ACC112 (cell line): ENCODE results near the gene MPP3.
A peak's percentile ranks its signal among the peaks of the same experiment; 100 is the strongest.
"Not testable (repeated sequence)": the region's sequence is repeated elsewhere in the genome, so short reads cannot be mapped to it uniquely, and the experiment has no call there.

Source experiments
- H2AFZ ChIP-seq: fragments of 200-600 bp; sonication (generic); one replicate; pipeline ENCODE4 v1.6.0; 2017; ENCODE audit warnings: antibody characterized with exemption, low read length; ENCODE audit not compliant: unreplicated experiment
- H3K27ac ChIP-seq: fragments of 200-600 bp; sonication (generic); 2 replicates; pipeline ENCODE4 v1.5.1; 2014; ENCODE audit warnings: low read depth, mild to moderate bottlenecking, antibody characterized with exemption, low read length, moderate library complexity
- H3K27me3 ChIP-seq: fragments of 200-600 bp; sonication (generic); 2 replicates; pipeline ENCODE4 v1.6.1; 2014; ENCODE audit warnings: mild to moderate bottlenecking, antibody characterized with exemption, low read length, moderate library complexity, mixed read lengths; ENCODE audit not compliant: insufficient read depth
- H3K36me3 ChIP-seq: fragments of 200-600 bp; sonication (generic); 2 replicates; pipeline ENCODE4 v1.6.1; 2016; ENCODE audit warnings: mild to moderate bottlenecking, antibody characterized with exemption, low read length, moderate library complexity, mixed read lengths; ENCODE audit not compliant: insufficient read depth
- H3K4me1 ChIP-seq: fragments of 200-600 bp; sonication (generic); one replicate; pipeline ENCODE4 v1.6.1; 2016; ENCODE audit warnings: low read length, mixed read lengths; ENCODE audit not compliant: insufficient read depth, unreplicated experiment, control insufficient read depth
- H3K4me3 ChIP-seq: fragments of 200-600 bp; sonication (generic); 2 replicates; pipeline ENCODE4 v1.5.1; 2014; ENCODE audit warnings: mild to moderate bottlenecking, low read depth, low read length
- H3K79me2 ChIP-seq: fragments of 200-600 bp; sonication (generic); one replicate; pipeline ENCODE4 v1.6.0; 2016; ENCODE audit warnings: low read length; ENCODE audit not compliant: control insufficient read depth, unreplicated experiment, insufficient read depth

The MPP3 gene

DNA sequence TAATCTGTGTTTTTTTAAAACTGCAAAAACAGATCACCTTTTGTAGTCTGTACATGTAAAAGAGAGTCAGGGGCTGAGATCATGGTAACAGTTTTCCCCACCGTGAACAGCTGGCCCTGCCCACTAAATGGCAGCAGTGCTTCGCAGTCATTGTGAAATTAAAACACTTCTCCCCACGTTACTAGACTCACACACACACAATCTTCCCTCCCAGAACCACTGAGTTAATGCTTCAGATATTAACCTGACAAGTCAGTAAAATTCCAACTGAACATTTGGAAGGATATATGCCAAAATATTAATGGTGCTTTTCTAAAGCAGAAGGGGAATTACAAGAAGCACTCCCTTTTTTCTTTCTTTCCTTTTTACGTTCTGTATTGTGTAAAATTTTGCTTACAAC, 12.8 kb upstream of the MPP3 start:
- Histone ChIP-seq H3K36me3 (no peaks in the 10 kb centered on the region), H3K4me3 (no peak overlapping the region), H3K27ac (no peak overlapping the region), H3K27me3 (no peaks in the 10 kb centered on the region), H3K4me1 (peaks cover 8% of the 10 kb centered on the region), H3K79me2 (no peaks in the 10 kb centered on the region), H2AFZ (peak overlapping the region; percentile 64)

DNA sequence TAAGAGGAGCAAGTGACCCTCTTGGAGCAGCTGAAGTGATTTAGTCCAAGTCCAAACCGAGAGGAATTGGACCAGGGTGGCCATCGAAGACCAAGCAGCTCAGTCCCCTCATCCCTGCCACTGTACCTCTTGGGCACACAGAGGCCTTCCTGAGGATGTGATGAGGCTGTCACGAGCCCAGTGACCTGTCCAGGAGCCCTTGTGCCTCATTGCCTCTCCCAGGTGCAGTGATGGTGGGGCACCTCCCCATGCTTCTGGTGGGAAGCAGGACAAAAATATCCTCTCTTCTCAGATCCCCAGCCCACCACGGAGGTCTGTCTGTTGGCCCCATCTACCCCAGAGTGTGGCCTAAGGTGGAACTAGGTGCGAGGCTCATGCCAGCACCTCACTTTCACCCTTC, 11.3 kb upstream of the MPP3 start:
- Histone ChIP-seq H3K4me1 (peaks cover 8% of the 10 kb centered on the region), H3K27ac (no peak overlapping the region), H3K36me3 (no peaks in the 10 kb centered on the region), H2AFZ (no peak overlapping the region), H3K79me2 (no peaks in the 10 kb centered on the region), H3K4me3 (no peak overlapping the region), H3K27me3 (no peaks in the 10 kb centered on the region)

DNA sequence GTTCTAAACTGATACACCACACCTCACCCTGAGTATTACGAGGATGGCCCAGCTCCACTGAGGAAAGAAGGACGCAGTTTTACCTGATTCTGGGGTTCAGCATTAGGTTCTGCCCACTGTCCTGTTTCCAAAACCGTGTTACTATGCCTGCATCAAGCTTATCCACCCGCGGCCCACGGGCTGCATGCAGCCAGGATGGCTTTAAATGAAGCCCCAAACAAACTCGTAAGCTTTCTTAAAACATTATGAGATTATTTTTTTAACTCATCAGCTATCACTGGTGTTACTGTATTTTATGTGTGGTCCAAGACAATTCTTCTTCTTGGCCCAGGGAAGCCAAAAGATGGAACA, 10.0 kb upstream of the MPP3 start:
- H3K27ac ChIP-seq = no peak overlapping the region
- H3K79me2 ChIP-seq = no peaks in the 10 kb centered on the region
- H3K4me3 ChIP-seq = no peak overlapping the region
- H2AFZ ChIP-seq = no peak overlapping the region
- no peaks in the 10 kb centered on the region for H3K27me3 ChIP-seq
- peaks cover 8% of the 10 kb centered on the region for H3K4me1 ChIP-seq
- H3K36me3 ChIP-seq = no peaks in the 10 kb centered on the region

DNA sequence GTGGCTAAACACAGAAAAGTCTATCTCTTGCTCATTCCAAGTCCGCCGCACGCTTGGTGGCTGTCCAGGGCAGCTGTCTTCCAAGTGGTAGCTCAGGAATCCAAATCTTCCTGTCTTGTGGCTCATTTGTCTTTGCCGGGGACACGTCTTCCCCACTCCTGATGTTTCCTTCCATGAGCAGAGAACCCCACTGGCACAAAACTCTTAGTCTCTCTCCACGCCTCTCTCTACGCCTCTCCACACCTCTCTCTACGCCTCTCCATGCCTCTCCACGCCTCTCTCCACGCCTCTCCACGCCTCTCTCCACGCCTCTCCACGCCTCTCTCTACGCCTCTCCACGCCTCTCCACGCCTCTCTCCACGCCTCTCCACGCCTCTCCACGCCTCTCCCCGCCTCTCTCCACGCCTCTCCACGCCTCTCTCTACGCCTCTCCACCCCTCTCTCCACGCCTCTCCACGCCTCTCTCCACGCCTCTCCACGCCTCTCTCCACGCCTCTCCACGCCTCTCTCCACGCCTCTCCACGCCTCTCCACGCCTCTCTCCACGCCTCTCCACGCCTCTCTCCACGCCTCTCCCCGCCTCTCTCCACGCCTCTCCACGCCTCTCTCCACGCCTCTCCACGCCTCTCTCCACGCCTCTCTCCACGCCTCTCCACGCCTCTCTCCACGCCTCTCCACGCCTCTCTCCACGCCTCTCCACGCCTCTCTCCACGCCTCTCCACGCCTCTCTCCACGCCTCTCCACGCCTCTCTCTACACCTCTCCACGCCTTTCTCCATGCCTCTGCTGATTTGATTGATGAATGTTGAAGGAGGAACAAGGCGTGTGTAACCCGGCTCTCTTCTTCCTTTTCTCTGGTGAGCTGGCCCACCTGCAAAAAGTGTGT, 9.4 kb upstream of the MPP3 start:
- not testable (repeated sequence) for H3K27ac ChIP-seq, H3K27me3 ChIP-seq, H3K79me2 ChIP-seq, H2AFZ ChIP-seq, H3K4me1 ChIP-seq, H3K36me3 ChIP-seq, H3K4me3 ChIP-seq

DNA sequence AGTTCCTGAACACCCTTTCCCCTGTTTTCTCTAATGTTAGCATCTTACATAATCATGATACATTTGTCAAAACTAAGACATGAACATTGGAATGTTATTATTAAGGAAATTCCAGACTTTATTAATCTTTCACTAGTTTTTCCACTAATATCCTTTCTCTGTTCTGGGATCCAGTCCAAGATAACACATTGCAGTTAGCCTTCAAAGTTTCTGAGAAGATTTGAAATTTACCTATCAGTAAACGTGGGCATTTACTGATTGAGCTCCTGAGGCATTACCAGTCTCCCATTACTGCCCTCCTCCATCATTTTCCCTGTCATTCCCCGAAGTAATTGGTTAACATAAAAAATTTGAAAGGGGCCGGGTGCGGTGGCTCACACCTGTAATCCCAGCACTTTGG, 8.3 kb upstream of the MPP3 start:
- H3K4me3 ChIP-seq = no peak overlapping the region

DNA sequence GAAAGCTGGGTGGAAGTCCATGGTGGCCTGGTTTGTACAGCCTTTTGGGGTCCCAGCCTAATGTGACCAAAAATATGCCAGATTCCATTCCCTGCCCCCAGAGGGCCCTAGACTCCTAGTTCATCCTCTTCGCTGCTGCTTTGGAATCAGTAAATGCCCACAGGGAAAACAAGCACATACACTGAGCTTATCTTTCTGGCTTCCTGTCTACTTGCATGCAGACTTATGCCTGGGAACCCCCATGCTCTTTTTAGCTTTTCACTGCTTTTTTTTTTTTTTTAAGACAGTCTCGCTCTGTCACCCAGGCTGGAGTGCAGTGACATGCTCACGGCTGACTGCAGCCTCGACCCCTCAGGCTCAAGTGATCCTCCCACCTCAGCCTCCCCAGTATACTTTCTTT, 7.9 kb upstream of the MPP3 start:
- no peaks in the 10 kb centered on the region for H3K27me3 ChIP-seq
- H2AFZ ChIP-seq = no peak overlapping the region
- H3K27ac ChIP-seq = no peak overlapping the region
- H3K36me3 ChIP-seq = no peaks in the 10 kb centered on the region
- H3K4me3 ChIP-seq = no peak overlapping the region
- peaks cover 3% of the 10 kb centered on the region for H3K4me1 ChIP-seq
- H3K79me2 ChIP-seq = no peaks in the 10 kb centered on the region

More for the DNA sequence above, 8.3 kb upstream of the MPP3 start:
- H2AFZ ChIP-seq = no peak overlapping the region
- H3K27ac ChIP-seq = no peak overlapping the region
- H3K36me3 ChIP-seq = no peaks in the 10 kb centered on the region
- H3K4me1 ChIP-seq = peaks cover 3% of the 10 kb centered on the region
- no peaks in the 10 kb centered on the region for H3K79me2 ChIP-seq
- no peaks in the 10 kb centered on the region for H3K27me3 ChIP-seq

DNA sequence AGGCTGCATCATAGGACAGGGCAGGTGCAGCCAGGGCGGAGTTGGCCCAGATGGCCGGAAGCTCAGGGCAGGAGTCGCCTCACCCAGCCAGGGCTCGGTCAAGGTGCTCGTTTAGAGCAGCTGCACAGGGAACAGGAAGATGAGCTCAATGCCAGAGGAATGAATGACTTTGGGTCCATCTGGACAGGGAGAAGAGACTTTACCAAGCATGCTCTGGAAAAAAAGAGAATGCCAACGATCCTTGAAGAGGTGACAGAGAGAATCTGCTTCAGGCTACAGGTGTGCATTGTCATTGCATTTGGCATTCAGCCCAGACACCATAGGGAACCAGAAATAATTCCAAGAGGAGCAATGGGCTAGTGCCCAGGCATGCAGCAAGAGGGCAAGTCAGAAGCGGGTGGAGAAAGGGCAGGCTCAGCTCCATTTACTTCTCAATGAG, 6.7 kb upstream of the MPP3 start:
- no peak overlapping the region for H3K27ac ChIP-seq
- H3K4me1 ChIP-seq = peaks cover 3% of the 10 kb centered on the region
- no peaks in the 10 kb centered on the region for H3K79me2 ChIP-seq
- H3K4me3 ChIP-seq = no peak overlapping the region
- no peaks in the 10 kb centered on the region for H3K36me3 ChIP-seq
- no peaks in the 10 kb centered on the region for H3K27me3 ChIP-seq
- H2AFZ ChIP-seq = no peak overlapping the region

DNA sequence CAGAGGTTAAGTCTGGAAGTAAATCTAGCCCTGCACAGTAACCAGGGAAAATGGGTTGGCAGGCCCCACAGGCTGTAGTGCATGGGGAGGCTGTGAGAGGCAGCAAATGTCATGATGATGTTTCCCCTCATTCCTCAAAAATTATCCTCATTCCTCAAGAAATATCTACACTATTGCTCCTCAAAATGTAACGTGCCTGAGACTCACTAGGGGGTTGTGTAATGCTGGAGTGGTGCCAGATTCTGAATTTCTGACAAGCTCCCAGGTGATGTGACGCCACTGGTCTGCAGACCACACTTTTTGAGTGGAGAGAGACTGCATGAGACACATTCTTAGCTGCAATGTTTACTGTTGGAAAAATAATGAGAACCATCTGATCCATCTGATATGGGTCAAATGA, 1.2 kb upstream of the MPP3 start:
- Histone ChIP-seq H3K27ac (no peak overlapping the region), H3K4me3 (no peak overlapping the region), H3K79me2 (peaks cover 4% of the 10 kb centered on the region), H3K36me3 (no peaks in the 10 kb centered on the region), H3K4me1 (peaks cover 7% of the 10 kb centered on the region), H2AFZ (no peak overlapping the region), H3K27me3 (no peaks in the 10 kb centered on the region)

DNA sequence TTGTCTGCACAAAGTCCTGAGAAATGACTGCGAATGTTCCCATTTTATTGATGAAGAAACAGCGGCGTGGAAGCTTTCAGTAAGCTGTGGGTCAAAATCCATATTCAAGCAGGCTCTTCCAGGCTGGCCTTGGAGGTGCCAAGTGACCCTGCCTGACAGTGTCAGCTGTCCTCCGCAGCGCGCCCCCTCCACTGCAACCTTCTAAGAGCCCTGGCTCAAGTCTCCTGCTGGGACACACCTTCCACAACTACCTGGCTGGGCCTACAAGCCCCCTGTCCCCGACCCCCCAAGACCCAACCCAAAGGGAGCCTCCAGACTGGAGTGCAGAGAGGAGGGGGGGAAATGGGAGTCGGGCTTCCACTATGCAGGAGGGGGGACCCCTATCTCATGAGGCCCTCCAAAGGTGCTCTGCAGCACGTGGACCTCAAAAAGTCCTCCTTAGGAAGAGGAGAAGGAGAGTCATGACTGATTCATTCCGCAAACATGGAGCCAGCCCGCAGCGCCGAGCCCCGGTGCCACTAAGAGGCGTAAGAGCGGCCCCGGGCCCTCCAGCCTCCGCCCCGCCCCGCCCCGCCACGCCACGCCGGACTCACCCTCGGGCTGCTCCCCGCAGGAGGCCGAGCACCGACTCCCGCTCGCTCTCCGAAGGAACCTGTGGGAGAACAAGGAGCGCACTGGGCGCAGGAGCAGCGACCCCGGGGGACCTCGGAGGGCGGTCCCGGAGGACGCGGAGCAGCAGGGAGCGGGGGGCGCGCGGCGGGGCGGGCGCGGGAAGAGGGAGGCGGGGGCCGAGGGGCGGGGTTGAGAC, 574 bp downstream of the MPP3 start:
- Histone ChIP-seq H3K36me3 (no peaks in the 10 kb centered on the region), H3K79me2 (peaks cover 4% of the 10 kb centered on the region), H2AFZ (peak overlapping the region; percentile 50), H3K27me3 (no peaks in the 10 kb centered on the region), H3K4me3 (peak overlapping the region; percentile 77), H3K27ac (0 out of 2 replicates have a peak overlapping the region, but pooled peaks have one; percentile 13), H3K4me1 (peaks cover 7% of the 10 kb centered on the region)

DNA sequence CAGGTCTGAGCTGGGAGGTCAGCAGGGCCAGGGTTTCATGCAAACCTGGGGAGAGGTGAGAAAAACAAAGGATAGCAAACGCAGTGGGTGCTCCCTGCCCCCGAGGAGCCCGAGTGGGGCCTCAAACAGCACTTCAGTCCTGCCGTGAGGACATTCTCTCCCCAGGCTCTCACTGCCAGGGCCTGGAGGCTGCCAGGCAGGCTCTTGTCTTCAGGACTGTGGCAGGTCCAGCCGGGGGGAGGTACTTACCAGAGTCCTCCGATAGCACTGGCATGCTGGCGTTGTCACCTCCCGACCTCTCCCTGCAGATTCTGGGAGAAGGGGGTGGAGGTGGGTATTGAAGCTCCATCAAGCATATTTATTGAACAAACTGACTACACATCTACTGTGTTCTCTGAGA, 1.3 kb downstream of the MPP3 start:
- no peaks in the 10 kb centered on the region for H3K27me3 ChIP-seq
- H3K4me3 ChIP-seq = peak overlapping the region; percentile 77
- no peak overlapping the region for H3K27ac ChIP-seq
- no peak overlapping the region for H2AFZ ChIP-seq
- H3K4me1 ChIP-seq = peaks cover 7% of the 10 kb centered on the region
- H3K79me2 ChIP-seq = peaks cover 4% of the 10 kb centered on the region
- H3K36me3 ChIP-seq = no peaks in the 10 kb centered on the region
